Mesothelial cell of epicardium (in vitro differentiated cells): Measurements from ENCODE around the gene PSTPIP1. TPM values are rescaled to one million over a fixed set of nuclear protein-coding genes. Genes with fewer than 3 reads are reported as not detected.

ENCODE experiments used
- DNase-seq, 2 experiments: peaks; one replicate each; pipeline ENCODE4 v3.0.0; 2021; ENCODE audit warnings: low spot score in 2 of 2; ENCODE audit not compliant: unreplicated experiment in 2 of 2
- H3K27ac Mint-ChIP-seq: 2 replicates; pipeline ENCODE4 v1.8.0; 2021; ENCODE audit warnings: mixed read lengths
- H3K27me3 Mint-ChIP-seq: 2 replicates; pipeline ENCODE4 v1.8.0; 2021; ENCODE audit warnings: low read depth, mixed read lengths
- H3K36me3 Mint-ChIP-seq: 2 replicates; pipeline ENCODE4 v1.8.0; 2021; ENCODE audit warnings: mixed read lengths
- H3K4me1 Mint-ChIP-seq: 2 replicates; pipeline ENCODE4 v1.8.0; 2021; ENCODE audit warnings: mixed read lengths
- H3K4me3 Mint-ChIP-seq: 2 replicates; pipeline ENCODE4 v1.8.0; 2021; ENCODE audit warnings: mild to moderate bottlenecking, moderate library complexity, mixed read lengths
- H3K9me3 Mint-ChIP-seq: 2 replicates; pipeline ENCODE4 v1.8.0; 2021; ENCODE audit warnings: mixed read lengths
- CTCF ChIP-seq: fragments of 200-600 bp; sonication (generic); IDR thresholded peaks from one replicate; pipeline ENCODE4 v1.5.0; 2021; ENCODE audit warnings: antibody characterized with exemption; ENCODE audit not compliant: unreplicated experiment
- total RNA-seq: library from RNA; stranded (reverse); gene quantifications from 3 replicates; pipeline ENCODE4 v1.2.1, GENCODE V29; 2021

The PSTPIP1 gene
- total RNA-seq, 1 donor from 2014 or later = not detected

GRCh38 chr15:77010857-77011256, 15.9 kb downstream of the PSTPIP1 start:
- H3K4me1 Mint-ChIP-seq = no peaks in the 10 kb centered on the region
- H3K9me3 Mint-ChIP-seq = no peaks in the 10 kb centered on the region
- no peak for TF ChIP-seq CTCF
- no peak overlapping the region for H3K4me3 Mint-ChIP-seq
- H3K27me3 Mint-ChIP-seq = peaks cover 12% of the 10 kb centered on the region
- DNase-seq = no peak
- H3K27ac Mint-ChIP-seq = no peak overlapping the region
- H3K36me3 Mint-ChIP-seq = no peaks in the 10 kb centered on the region

GRCh38 chr15:77012117-77012712, 17.3 kb downstream of the PSTPIP1 start:
- Mint-ChIP-seq H3K27me3 (peaks cover 5% of the 10 kb centered on the region), H3K4me1 (no peaks in the 10 kb centered on the region), H3K27ac (no peak overlapping the region), H3K9me3 (no peaks in the 10 kb centered on the region), H3K4me3 (no peak overlapping the region), H3K36me3 (no peaks in the 10 kb centered on the region)
- no peak for DNase-seq
- no peak for TF ChIP-seq CTCF

- H3K4me1 Mint-ChIP-seq = no peaks in the 10 kb centered on the region
- no peaks in the 10 kb centered on the region for H3K36me3 Mint-ChIP-seq
- DNase-seq = no peak
- no peak for TF ChIP-seq CTCF
- no peak overlapping the region for H3K4me3 Mint-ChIP-seq
- no peak overlapping the region for H3K27ac Mint-ChIP-seq
- H3K9me3 Mint-ChIP-seq = no peaks in the 10 kb centered on the region
- peaks cover 5% of the 10 kb centered on the region for H3K27me3 Mint-ChIP-seq
These were observed 17.9 kb downstream of the PSTPIP1 start for GRCh38 chr15:77012868-77013267.

- H3K4me3 Mint-ChIP-seq = no peak overlapping the region
- no peak for DNase-seq
- no peaks in the 10 kb centered on the region for H3K36me3 Mint-ChIP-seq
- H3K27ac Mint-ChIP-seq = no peak overlapping the region
- peaks cover 3% of the 10 kb centered on the region for H3K27me3 Mint-ChIP-seq
- no peaks in the 10 kb centered on the region for H3K4me1 Mint-ChIP-seq
- no peak for TF ChIP-seq CTCF
- no peaks in the 10 kb centered on the region for H3K9me3 Mint-ChIP-seq
These were observed 18.8 kb downstream of the PSTPIP1 start for GRCh38 chr15:77013776-77014131.

GRCh38 chr15:77014132-77015081, 19.5 kb downstream of the PSTPIP1 start:
- peaks cover 3% of the 10 kb centered on the region for H3K27me3 Mint-ChIP-seq
- H3K9me3 Mint-ChIP-seq = no peaks in the 10 kb centered on the region
- TF ChIP-seq CTCF = no peak
- DNase-seq = no peak
- no peak overlapping the region for H3K27ac Mint-ChIP-seq
- no peaks in the 10 kb centered on the region for H3K4me1 Mint-ChIP-seq
- no peaks in the 10 kb centered on the region for H3K36me3 Mint-ChIP-seq
- H3K4me3 Mint-ChIP-seq = no peak overlapping the region
